ENCODE measurements around the gene ZNF174. TPM values are rescaled to one million over a fixed set of nuclear protein-coding genes. Genes with fewer than 3 reads are reported as not detected.

Gene ZNF174
- total and polyA plus RNA-seq, 2 of the 8 experiments (the other 6 are each of a cell fraction or from before 2014, with no cell fraction given) = 9.1 to 12.7 TPM

GRCh38 chr16:3443108-3444031 is 42.4 kb downstream of the ZNF174 start, which contains the start of the genes NAA60 and ZNF597 (continued):
- TF ChIP-seq SP2 (IDR thresholded peaks at IDR 0.05; ENCODE audit: low read length) (peak; percentile 10; the same call in 1 of the 2 replicates), CEBPB (IDR thresholded peaks at IDR 0.05; ENCODE audit: low read depth, low read length) (no peak), RBBP5 (IDR thresholded peaks at IDR 0.05; ENCODE audit: borderline replicate concordance, low read depth, low read length) (no peak), GTF2F1 (IDR thresholded peaks at IDR 0.05; ENCODE audit: borderline replicate concordance, low read depth, low read length) (no peak), E2F6 (IDR thresholded peaks at IDR 0.05) (no peak), FOSL1 (IDR thresholded peaks at IDR 0.05; ENCODE audit: insufficient read depth, low read depth, low read length) (no peak), RAD21 (IDR thresholded peaks at IDR 0.05 in 1 of 2, conservative IDR thresholded peaks at IDR 0.05 in 1 of 2; ENCODE audit: low read depth in 2 of 2, low read length in 2 of 2) (0 out of 4 replicates have a peak, but pooled peaks of 1 of the 2 experiments have one; percentile 2)

Data from H1 (cell line).